GM18499 (cell line): ENCODE data around the gene TUBB8B.
"Not testable (repeated sequence)": the region's sequence is repeated elsewhere in the genome, so short reads cannot be mapped to it uniquely, and the experiment has no call there.

Experiments
- ATAC-seq: cut with Tn5 transposase; IDR thresholded peaks from one replicate; pipeline ENCODE4 v1.9.1; 2021; ENCODE audit warnings: moderate number of reproducible peaks; ENCODE audit not compliant: insufficient read depth, unreplicated experiment

Gene TUBB8B

DNA sequence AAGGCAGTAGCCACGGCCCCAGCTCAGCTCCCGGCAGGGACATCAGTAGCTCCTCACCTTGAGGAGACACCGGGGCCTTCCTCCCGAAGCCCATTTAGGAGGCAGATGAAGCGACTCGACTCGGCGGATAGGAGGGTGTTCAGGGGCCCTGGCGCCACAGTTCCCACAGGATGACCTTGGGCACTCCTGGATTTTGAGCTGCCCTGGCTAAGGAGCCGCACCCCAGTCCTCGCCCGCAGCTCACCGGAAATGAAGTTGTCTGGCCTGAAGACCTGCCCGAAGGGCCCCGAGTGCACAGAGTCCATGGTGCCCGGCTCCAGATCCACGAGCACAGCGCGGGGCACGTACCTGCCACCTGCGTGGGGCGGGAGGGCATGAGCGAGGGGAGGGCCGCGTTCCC, 719 bp downstream of the TUBB8B start:
- ATAC-seq: not testable (repeated sequence)

- ATAC-seq: not testable (repeated sequence)
Measured at GRCh38 chr18:13177-13576, 36.2 kb downstream of the TUBB8B start.

GRCh38 chr18:12773-13172, 36.6 kb downstream of the TUBB8B start:
- not testable (repeated sequence) for ATAC-seq

- not testable (repeated sequence) for ATAC-seq
Measured at GRCh38 chr18:11383-12274, 37.8 kb downstream of the TUBB8B start.

- ATAC-seq: not testable (repeated sequence)
Measured at GRCh38 chr18:10624-11184, 38.7 kb downstream of the TUBB8B start.

- not testable (repeated sequence) for ATAC-seq
Measured at GRCh38 chr18:9937-10336, 39.5 kb downstream of the TUBB8B start.
